DMS53 treated with DMSO at 0.1 percent for 48 hours (cell line): ENCODE data around the gene CTBS.
"Not testable (repeated sequence)": the region's sequence is repeated elsewhere in the genome, so short reads cannot be mapped to it uniquely, and the experiment has no call there.

Experiments used
- DNase-seq: peaks from one replicate; lab custom pipeline; 2025; ENCODE audit not compliant: unreplicated experiment; lab: John Stamatoyannopoulos, UW

The CTBS gene

DNA sequence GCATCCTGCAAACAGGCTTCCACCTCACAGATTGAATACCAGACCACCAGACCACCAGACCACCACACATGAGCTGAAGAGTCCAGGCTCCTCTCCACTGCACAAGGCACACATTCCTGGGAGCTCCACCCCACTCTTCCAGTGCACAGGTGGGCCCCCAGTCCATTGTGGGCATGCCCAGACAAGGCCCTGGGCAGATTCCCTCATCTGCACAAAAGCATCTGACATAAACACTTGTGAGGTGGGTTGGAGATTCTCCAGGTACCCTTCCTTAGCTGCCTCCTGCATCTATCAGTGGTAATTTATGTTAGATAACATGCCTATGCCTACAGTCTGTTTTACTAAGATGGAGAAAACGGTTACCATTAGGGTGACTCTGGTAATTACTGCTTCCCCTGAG, 11.6 kb upstream of the CTBS start:
- DNase-seq: no peak

GRCh38 chr1:84584126-84584525, 9.9 kb upstream of the CTBS start:
- no peak for DNase-seq

- no peak for DNase-seq
Measured at GRCh38 chr1:84583648-84584047, 9.4 kb upstream of the CTBS start.

- DNase-seq: no peak
Measured at GRCh38 chr1:84582802-84583587, 8.8 kb upstream of the CTBS start.

GRCh38 chr1:84581648-84582047, 7.4 kb upstream of the CTBS start:
- no peak for DNase-seq

DNA sequence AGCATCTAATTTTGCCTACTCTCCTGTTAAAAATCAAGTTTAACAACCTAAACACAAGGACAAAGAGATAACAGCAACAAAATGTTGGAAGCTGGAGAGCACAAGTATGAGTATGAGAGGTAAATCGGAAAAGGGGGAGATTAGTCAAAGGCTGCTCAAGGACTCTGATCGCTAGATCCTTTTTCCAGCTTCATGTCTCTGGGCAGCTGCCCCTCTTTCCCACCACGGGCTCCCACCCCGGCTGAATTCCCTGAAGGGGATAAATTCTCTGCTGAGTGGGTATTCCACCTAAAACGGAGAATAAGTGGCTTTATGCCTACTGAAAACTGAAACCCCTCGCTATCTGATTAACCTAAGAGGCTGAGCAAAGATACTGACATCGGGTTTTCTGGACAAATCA, 696 bp upstream of the CTBS start:
- no peak for DNase-seq

DNA sequence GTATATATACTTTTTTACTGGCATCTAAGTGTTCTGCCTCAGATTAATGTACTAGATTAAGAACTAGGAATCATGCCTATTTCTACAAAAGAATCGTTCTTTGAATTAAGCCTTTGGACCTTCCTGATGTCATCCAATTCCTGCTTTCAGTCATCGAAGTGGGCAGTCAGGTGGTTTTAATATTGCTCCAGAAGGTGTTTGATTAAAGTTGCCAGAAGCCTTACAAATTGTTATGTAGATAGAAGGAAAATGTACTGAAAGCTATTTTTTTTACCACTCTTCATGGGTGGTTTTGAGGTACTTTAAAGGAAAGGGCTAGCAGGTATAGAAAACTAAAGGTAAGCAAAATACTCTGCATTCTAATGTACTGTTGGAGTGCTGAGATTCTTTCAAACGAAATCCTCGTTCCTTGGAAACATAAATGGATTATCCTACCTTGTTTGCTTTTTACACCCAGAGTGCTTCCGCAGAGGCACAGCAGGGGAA, 716 bp downstream of the CTBS start:
- peak; percentile 53 for DNase-seq

- DNase-seq: no peak
Measured at GRCh38 chr1:84571150-84571535, 3.1 kb downstream of the CTBS start.

- no peak for DNase-seq
Measured at GRCh38 chr1:84570436-84571149, 3.6 kb downstream of the CTBS start.

DNA sequence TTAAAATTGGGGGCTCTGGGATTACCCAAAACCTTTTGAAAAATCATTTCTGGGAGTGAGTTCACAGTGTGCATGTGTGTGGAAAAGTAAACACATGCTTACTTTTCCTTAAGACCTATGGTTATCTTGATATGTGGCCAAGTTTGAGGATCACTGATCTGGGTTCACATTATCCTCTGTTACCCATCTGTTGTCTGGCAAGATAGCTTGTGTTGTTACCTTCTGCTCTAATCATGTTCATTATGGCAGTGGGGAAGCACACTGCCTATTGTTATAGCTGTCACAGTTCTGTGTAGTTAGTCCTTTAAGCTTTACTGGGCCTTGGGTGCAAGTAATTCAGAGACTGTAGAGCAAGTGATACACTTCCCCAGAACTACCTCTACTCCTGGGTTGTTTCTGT, 5.0 kb downstream of the CTBS start:
- DNase-seq: no peak

DNA sequence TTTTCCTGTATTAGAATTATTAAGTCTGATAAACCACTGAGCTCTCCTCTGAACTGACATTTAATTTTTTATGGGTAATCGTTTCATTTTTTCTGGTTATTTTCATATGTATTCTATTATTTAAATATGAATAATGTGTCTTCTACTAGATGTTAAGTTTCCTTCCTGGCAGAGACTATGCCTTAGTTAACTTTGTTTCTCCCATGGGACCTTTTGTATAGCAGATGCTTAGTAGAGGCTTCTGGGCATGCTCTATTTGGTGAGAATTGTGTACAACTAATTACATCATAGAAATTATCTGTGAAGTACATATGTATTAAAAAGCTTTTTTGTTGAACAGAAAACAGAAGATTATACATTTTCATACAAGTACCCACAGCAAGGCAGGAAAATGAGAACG, 23.4 kb downstream of the CTBS start:
- no peak for DNase-seq

GRCh38 chr1:84541679-84542078, 32.6 kb downstream of the CTBS start:
- no peak for DNase-seq

DNA sequence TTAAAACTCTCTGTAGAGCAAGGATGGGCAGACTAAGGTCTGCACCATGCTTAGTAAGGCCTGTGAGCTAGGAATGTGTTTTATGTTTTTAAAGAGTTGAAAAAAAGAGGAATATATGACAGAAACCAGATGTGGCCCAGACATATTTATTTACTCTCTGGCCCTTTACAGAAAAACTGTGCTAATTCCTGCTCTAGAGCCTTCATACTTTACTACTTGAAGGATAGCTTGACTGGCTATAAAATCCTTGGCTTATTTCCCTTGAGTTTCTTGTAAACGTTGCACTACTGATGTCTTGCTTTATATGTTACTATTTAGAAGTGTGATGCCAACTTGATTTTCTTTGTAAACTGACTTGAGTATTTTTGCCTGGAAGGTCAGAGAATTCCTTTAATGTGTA, 33.5 kb downstream of the CTBS start:
- DNase-seq: no peak

GRCh38 chr1:84539972-84540371, 34.3 kb downstream of the CTBS start:
- DNase-seq: peak; percentile 37

DNA sequence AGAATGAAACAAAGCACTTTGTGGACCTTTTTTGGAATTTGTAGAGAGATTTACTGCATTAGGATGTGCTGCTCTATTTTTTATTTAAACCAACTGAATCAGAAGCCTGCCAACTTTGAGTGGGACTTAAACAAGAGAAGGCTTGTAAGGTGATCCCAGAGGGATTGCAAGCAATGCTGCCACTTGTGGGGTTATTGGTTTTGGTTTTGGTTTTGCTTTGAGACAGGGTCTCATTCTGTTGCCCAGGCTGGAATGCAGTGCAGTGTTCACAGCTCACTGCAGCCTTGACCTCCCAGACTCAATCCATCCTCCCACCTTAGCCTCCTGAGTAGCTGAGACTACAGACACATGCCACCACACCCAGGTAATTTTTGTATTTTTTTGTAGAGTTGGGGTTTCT, 35.6 kb downstream of the CTBS start:
- DNase-seq: no peak

DNA sequence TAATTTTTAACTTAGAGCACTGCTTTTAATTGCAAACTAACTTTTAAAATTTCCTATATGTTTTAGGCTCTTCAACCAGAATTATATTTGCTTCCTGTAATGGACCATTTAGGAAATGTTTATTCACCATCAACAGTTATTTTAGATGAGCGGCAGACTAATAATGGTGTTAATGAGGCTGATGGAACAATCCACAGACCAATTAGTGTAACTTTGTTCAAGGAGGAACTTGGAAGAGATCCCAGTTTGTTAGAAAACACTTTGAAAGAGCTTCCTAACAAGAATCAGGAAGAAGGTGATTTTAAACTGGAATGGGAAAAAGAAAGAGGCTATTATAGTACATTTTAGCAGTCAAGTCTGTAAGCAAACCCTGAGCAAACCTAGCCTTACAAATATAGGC, 48.5 kb downstream of the CTBS start:
- no peak for DNase-seq

GRCh38 chr1:84524590-84524989, 49.6 kb downstream of the CTBS start:
- DNase-seq: no peak

DNA sequence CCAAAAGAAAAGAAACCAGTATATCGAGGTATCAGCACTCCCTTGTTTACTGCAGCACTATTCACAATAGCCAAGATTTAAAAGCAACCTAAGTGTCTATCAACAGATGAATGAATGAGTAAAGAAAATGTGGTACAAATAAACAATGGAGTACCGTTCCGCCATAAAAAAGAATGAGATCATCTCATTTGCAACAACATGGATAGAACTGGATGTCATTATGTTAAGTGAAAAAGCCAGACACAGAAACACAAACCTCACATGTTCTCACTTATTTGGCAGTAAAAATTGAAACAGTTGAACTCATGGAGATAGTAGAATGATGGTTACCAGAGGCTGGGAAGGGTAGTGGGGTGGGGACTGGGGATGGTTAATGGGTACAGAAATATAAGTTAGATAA, 63.6 kb downstream of the CTBS start:
- no peak for DNase-seq

DNA sequence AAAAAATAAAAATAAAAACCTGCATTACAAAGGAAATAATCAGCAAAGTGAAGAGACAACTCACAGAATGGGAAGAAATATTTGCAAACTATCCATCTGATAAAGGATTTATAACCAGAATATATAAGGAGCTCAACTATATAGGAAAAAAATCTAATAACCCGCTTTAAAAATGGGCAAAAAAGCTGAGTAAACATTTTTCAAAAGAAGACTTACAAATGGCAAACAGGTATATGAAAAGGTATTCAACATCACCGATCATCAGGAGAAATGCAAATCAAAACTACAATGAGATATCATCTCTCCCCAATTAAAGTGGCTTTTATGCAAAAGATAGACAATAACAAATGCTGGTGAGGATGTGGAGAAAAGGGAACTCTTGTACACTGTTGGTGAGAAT, 64.1 kb downstream of the CTBS start:
- DNase-seq: no peak

DNA sequence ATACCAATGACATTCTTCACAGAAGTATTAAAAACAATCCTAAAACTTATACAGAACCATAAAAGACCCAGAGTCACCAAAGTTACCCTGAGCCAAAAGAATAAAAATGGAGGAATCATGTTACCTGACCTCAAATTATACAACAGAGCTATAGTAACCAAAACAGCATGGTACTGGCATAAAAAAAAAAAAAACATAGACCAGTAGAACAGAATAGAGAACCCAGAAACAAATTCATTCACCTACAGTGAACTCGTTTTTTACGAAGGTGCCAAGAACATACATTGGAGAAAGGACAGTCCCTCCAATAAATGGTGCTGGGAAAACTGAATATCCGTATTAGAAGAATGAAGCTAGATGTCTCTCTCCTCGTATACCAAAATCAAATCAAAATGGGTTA, 65.2 kb downstream of the CTBS start:
- DNase-seq: no peak

GRCh38 chr1:84508510-84508909, 65.7 kb downstream of the CTBS start:
- no peak for DNase-seq

DNA sequence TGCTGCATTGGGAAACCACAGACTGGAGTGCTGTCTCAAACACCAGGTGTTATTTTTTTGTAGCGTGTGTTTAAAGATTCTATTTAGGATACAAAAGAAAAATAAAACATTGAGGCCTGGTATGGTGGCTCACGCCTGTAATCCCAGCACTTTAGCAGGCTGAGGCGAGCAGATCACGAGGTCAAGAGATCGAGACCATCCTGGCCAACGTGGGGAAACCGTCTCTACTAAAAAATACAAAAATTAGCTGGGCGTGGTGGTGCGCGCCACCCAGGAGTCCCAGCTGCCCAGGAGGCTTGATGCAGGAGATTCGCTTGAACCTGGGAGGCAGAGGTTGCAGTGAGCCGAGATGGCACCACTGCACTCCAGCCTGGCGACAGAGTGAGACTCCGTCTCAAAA, 66.4 kb downstream of the CTBS start:
- DNase-seq: not testable (repeated sequence)
